ENCODE results near the gene TUBGCP3.

Gene TUBGCP3

GRCh38 chr13:112448621-112449544 is 139.1 kb downstream of the TUBGCP3 start:
- H3K4me3 ChIP-seq (ENCODE audit: low read depth, low read length): no peak overlapping the region
- no peak for TF ChIP-seq CTCF (IDR thresholded peaks at IDR 0.05; ENCODE audit: low read depth, low read length)
- in situ Hi-C loops (cut with HindIII; ENCODE audit: low sequenced_read_pairs): no loop called here
- DNase-seq (ENCODE audit: low read depth, low spot score): no peak

GRCh38 chr13:112447761-112448603 is 140.0 kb downstream of the TUBGCP3 start:
- DNase-seq (ENCODE audit: low read depth, low spot score): no peak
- TF ChIP-seq CTCF (IDR thresholded peaks at IDR 0.05; ENCODE audit: low read depth, low read length): no peak
- no peak overlapping the region for H3K4me3 ChIP-seq (ENCODE audit: low read depth, low read length)
- in situ Hi-C loops (cut with HindIII; ENCODE audit: low sequenced_read_pairs): no loop called here

GRCh38 chr13:112447306-112447705 is 140.6 kb downstream of the TUBGCP3 start:
- TF ChIP-seq CTCF (IDR thresholded peaks at IDR 0.05; ENCODE audit: low read depth, low read length): no peak
- no peak overlapping the region for H3K4me3 ChIP-seq (ENCODE audit: low read depth, low read length)
- no peak for DNase-seq (ENCODE audit: low read depth, low spot score)
- in situ Hi-C loops (cut with HindIII; ENCODE audit: low sequenced_read_pairs): no loop called here

- H3K4me3 ChIP-seq (ENCODE audit: low read depth, low read length): no peak overlapping the region
- DNase-seq (ENCODE audit: low read depth, low spot score): no peak
- TF ChIP-seq CTCF (IDR thresholded peaks at IDR 0.05; ENCODE audit: low read depth, low read length): no peak
- in situ Hi-C loops (cut with HindIII; ENCODE audit: low sequenced_read_pairs): no loop called here
Observed at GRCh38 chr13:112446867-112447266, 141.1 kb downstream of the TUBGCP3 start.

GRCh38 chr13:112446347-112446861 is 141.5 kb downstream of the TUBGCP3 start:
- no peak overlapping the region for H3K4me3 ChIP-seq (ENCODE audit: low read depth, low read length)
- in situ Hi-C loops (cut with HindIII; ENCODE audit: low sequenced_read_pairs): no loop called here
- DNase-seq (ENCODE audit: low read depth, low spot score): no peak
- TF ChIP-seq CTCF (IDR thresholded peaks at IDR 0.05; ENCODE audit: low read depth, low read length): no peak

- no peak for TF ChIP-seq CTCF (IDR thresholded peaks at IDR 0.05; ENCODE audit: low read depth, low read length)
- no peak overlapping the region for H3K4me3 ChIP-seq (ENCODE audit: low read depth, low read length)
- DNase-seq (ENCODE audit: low read depth, low spot score): no peak
- in situ Hi-C loops (cut with HindIII; ENCODE audit: low sequenced_read_pairs): no loop called here
Observed at GRCh38 chr13:112445411-112446271, 142.3 kb downstream of the TUBGCP3 start.
